ENCODE results near the gene MYNN. TPM values are rescaled to one million over a fixed set of nuclear protein-coding genes. Genes with fewer than 3 reads are reported as not detected.
A peak's percentile ranks its signal among the peaks of the same experiment; 100 is the strongest.

MYNN gene
- total and polyA plus RNA-seq, 2 of the 13 experiments (the other 11 are each of a cell fraction or from before 2014, with no cell fraction given) = 10.4 to 17.6 TPM

GRCh38 chr3:169769287-169770181 is 3.7 kb upstream of the MYNN start, which contains the start of gene ACTRT3 (continued):
- TF ChIP-seq SP5 (CRISPR knock-in tag; IDR thresholded peaks at IDR 0.05; ENCODE audit: borderline replicate concordance, low read depth) (no peak), CENPT (CRISPR knock-in tag; IDR thresholded peaks at IDR 0.05; ENCODE audit: low read depth) (no peak), CREB1 (IDR thresholded peaks at IDR 0.05) (0 out of 2 replicates have a peak, but pooled peaks have one; percentile 32), CREB1 (CRISPR knock-in tag; IDR thresholded peaks at IDR 0.05) (no peak), ASH2L (IDR thresholded peaks at IDR 0.05; ENCODE audit: insufficient read length, low read depth, low read length) (peak; percentile 35), RFX1 (IDR thresholded peaks at IDR 0.05) (no peak), ZNF251 (CRISPR knock-in tag; IDR thresholded peaks at IDR 0.05) (no peak), NBN (conservative IDR thresholded peaks at IDR 0.05) (no peak), ZNF512 (CRISPR knock-in tag; IDR thresholded peaks at IDR 0.05) (no peak), HOXA7 (CRISPR knock-in tag; IDR thresholded peaks at IDR 0.05) (no peak), FOXP4 (CRISPR knock-in tag; IDR thresholded peaks at IDR 0.05) (0 out of 2 replicates have a peak, but pooled peaks have one; percentile 23), ZFP90 (CRISPR knock-in tag; IDR thresholded peaks at IDR 0.05; ENCODE audit: borderline replicate concordance) (no peak), MTF1 (CRISPR knock-in tag; IDR thresholded peaks at IDR 0.05) (no peak), SETDB1 (CRISPR knock-in tag; IDR thresholded peaks at IDR 0.05; ENCODE audit: borderline replicate concordance) (no peak), MED8 (CRISPR knock-in tag; IDR thresholded peaks at IDR 0.05; ENCODE audit: insufficient replicate concordance) (no peak), ZNF121 (CRISPR knock-in tag; IDR thresholded peaks at IDR 0.05) (no peak), HDAC1 (CRISPR knock-in tag; IDR thresholded peaks at IDR 0.05) (no peak), FOSL2 (CRISPR knock-in tag; IDR thresholded peaks at IDR 0.05) (no peak), FLYWCH1 (CRISPR knock-in tag; IDR thresholded peaks at IDR 0.05) (no peak), ZNF678 (CRISPR knock-in tag; IDR thresholded peaks at IDR 0.05) (no peak)
- TF ChIP-seq, protein P1, sequence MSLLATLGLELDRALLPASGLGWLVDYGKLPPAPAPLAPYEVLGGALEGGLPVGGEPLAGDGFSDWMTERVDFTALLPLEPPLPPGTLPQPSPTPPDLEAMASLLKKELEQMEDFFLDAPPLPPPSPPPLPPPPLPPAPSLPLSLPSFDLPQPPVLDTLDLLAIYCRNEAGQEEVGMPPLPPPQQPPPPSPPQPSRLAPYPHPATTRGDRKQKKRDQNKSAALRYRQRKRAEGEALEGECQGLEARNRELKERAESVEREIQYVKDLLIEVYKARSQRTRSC (CRISPR knock-in tag; IDR thresholded peaks at IDR 0.05; ENCODE audit: low read depth) = no peak
- TF ChIP-seq, protein P2, sequence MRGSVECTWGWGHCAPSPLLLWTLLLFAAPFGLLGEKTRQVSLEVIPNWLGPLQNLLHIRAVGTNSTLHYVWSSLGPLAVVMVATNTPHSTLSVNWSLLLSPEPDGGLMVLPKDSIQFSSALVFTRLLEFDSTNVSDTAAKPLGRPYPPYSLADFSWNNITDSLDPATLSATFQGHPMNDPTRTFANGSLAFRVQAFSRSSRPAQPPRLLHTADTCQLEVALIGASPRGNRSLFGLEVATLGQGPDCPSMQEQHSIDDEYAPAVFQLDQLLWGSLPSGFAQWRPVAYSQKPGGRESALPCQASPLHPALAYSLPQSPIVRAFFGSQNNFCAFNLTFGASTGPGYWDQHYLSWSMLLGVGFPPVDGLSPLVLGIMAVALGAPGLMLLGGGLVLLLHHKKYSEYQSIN (CRISPR knock-in tag; IDR thresholded peaks at IDR 0.05; ENCODE audit: borderline replicate concordance) = no peak
- TF ChIP-seq, protein P3, sequence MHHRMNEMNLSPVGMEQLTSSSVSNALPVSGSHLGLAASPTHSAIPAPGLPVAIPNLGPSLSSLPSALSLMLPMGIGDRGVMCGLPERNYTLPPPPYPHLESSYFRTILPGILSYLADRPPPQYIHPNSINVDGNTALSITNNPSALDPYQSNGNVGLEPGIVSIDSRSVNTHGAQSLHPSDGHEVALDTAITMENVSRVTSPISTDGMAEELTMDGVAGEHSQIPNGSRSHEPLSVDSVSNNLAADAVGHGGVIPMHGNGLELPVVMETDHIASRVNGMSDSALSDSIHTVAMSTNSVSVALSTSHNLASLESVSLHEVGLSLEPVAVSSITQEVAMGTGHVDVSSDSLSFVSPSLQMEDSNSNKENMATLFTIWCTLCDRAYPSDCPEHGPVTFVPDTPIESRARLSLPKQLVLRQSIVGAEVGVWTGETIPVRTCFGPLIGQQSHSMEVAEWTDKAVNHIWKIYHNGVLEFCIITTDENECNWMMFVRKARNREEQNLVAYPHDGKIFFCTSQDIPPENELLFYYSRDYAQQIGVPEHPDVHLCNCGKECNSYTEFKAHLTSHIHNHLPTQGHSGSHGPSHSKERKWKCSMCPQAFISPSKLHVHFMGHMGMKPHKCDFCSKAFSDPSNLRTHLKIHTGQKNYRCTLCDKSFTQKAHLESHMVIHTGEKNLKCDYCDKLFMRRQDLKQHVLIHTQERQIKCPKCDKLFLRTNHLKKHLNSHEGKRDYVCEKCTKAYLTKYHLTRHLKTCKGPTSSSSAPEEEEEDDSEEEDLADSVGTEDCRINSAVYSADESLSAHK (CRISPR knock-in tag; IDR thresholded peaks at IDR 0.05; ENCODE audit: borderline replicate concordance) = no peak
